ENCODE measurements around the gene MICU2. TPM values are rescaled to one million over a fixed set of nuclear protein-coding genes. Genes with fewer than 3 reads are reported as not detected.

The MICU2 gene
- total and polyA plus RNA-seq, 2 donors (not counting 3 experiments of a cell fraction or from before 2014, with no cell fraction given): 24.0 to 36.7 TPM

- intact Hi-C loops (cut with micrococcal nuclease) (no loop called here), dilution Hi-C loops (cut with MboI; ENCODE audit: extremely low pct_ligation_motif_present, low sequenced_read_pairs) (no loop called here)
- Histone ChIP-seq H3K27ac (ENCODE audit: insufficient read depth, low read depth, low read length) (no peak overlapping the region), H3K36me3 (ENCODE audit: control insufficient read depth in 2 of 2, extremely low read depth in 1 of 2, insufficient read depth in 2 of 2, low read length in 2 of 2) (no peaks in the 10 kb centered on the region), H3K4me1 (ENCODE audit: control insufficient read depth, extremely low read depth, insufficient read depth, low read length) (peaks cover 5% of the 10 kb centered on the region), H3K27me3 (ENCODE audit: control insufficient read depth in 2 of 2, insufficient read depth in 2 of 2, low read length in 2 of 2) (peaks cover 10 to 27% of the 10 kb centered on the region in 2 experiments), H3K9me3 (replicated peaks; ENCODE audit: control insufficient read depth, insufficient read depth, low read length) (no peaks in the 10 kb centered on the region), H4K20me1 (replicated peaks; ENCODE audit: control insufficient read depth, extremely low read depth, insufficient read depth, low read length) (no peaks in the 10 kb centered on the region), H3K4me2 (ENCODE audit: insufficient read depth, low read length) (no peak overlapping the region), H2AFZ (ENCODE audit: low read depth, low read length) (no peak overlapping the region), H3K4me3 (replicated peaks in 1 of 3; ENCODE audit: insufficient read depth in 1 of 3, low read depth in 1 of 3, low read length in 3 of 3) (no peak overlapping the region), H3K9me1 (replicated peaks; ENCODE audit: control insufficient read depth, extremely low read depth, insufficient read depth, low read length) (no peaks in the 10 kb centered on the region), H3K9ac (replicated peaks; ENCODE audit: extremely low read depth, insufficient read depth, low read length) (no peak overlapping the region), H3K79me2 (ENCODE audit: control insufficient read depth, insufficient read depth, low read length) (peaks cover 4% of the 10 kb centered on the region)
- CTCF ChIA-PET: interaction anchor here (0.8 to 1.7 kb wide), 2 partner anchors 10 to 49 kb away, joined by 3 to 4 read pairs; no protein-coding TSS in a partner anchor
- POLR2A ChIA-PET: no interaction called here
- no peak for FAIRE-seq
- no peak for DNase-seq (ENCODE audit: low read depth, low spot score)
- no TSS peak for BruUV-seq (replicated peaks)
- TF ChIP-seq FOS (IDR thresholded peaks at IDR 0.05; ENCODE audit: borderline replicate concordance, insufficient read depth, low read length): no peak
- TF ChIP-seq MAX (IDR thresholded peaks at IDR 0.05; ENCODE audit: insufficient read depth, insufficient read length): no peak
Measured at GRCh38 chr13:21606796-21607195, 2.8 kb upstream of the MICU2 start.

- H3K36me3 ChIP-seq (ENCODE audit: control insufficient read depth in 2 of 2, extremely low read depth in 1 of 2, insufficient read depth in 2 of 2, low read length in 2 of 2): no peaks in the 10 kb centered on the region
- dilution Hi-C loops (cut with MboI; ENCODE audit: extremely low pct_ligation_motif_present, low sequenced_read_pairs) (no loop called here), intact Hi-C loops (cut with micrococcal nuclease) (no loop called here)
- no peaks in the 10 kb centered on the region for H3K9me1 ChIP-seq (replicated peaks; ENCODE audit: control insufficient read depth, extremely low read depth, insufficient read depth, low read length)
- H3K79me2 ChIP-seq (ENCODE audit: control insufficient read depth, insufficient read depth, low read length): peaks cover 5% of the 10 kb centered on the region
- no peak overlapping the region for H2AFZ ChIP-seq (ENCODE audit: low read depth, low read length)
- no peak overlapping the region for H3K27ac ChIP-seq (ENCODE audit: insufficient read depth, low read depth, low read length)
- no TSS peak for BruUV-seq (replicated peaks)
- H4K20me1 ChIP-seq (replicated peaks; ENCODE audit: control insufficient read depth, extremely low read depth, insufficient read depth, low read length): no peaks in the 10 kb centered on the region
- ChIA-PET CTCF (interaction anchor here (0.8 to 2.0 kb wide), 3 partner anchors 10 to 48 kb away, joined by 3 to 10 read pairs (median 4); no protein-coding TSS in a partner anchor), POLR2A (no interaction called here)
- peaks cover 10 to 27% of the 10 kb centered on the region in 2 experiments for H3K27me3 ChIP-seq (ENCODE audit: control insufficient read depth in 2 of 2, insufficient read depth in 2 of 2, low read length in 2 of 2)
- peaks cover 5% of the 10 kb centered on the region for H3K4me1 ChIP-seq (ENCODE audit: control insufficient read depth, extremely low read depth, insufficient read depth, low read length)
- no peak overlapping the region for H3K9ac ChIP-seq (replicated peaks; ENCODE audit: extremely low read depth, insufficient read depth, low read length)
- TF ChIP-seq MYC (IDR thresholded peaks at IDR 0.05; ENCODE audit: low read depth, low read length) (no peak), MAX (IDR thresholded peaks at IDR 0.05; ENCODE audit: insufficient read depth, insufficient read length) (no peak), EZH2 (IDR thresholded peaks at IDR 0.05; ENCODE audit: borderline replicate concordance, low read depth, low read length, severe bottlenecking) (no peak), POLR2A (IDR thresholded peaks at IDR 0.05; ENCODE audit: low read depth, low read length) (no peak), FOS (IDR thresholded peaks at IDR 0.05; ENCODE audit: borderline replicate concordance, insufficient read depth, low read length) (no peak), CTCF (IDR thresholded peaks at IDR 0.05; ENCODE audit: extremely low read depth in 1 of 2, insufficient read depth in 1 of 2, low read depth in 1 of 2, low read length in 2 of 2) (no peak), JUN (IDR thresholded peaks at IDR 0.05; ENCODE audit: borderline replicate concordance, insufficient read depth, insufficient read length, low read depth) (no peak), POLR2AphosphoS5 (IDR thresholded peaks at IDR 0.05; ENCODE audit: insufficient read depth, low read depth, low read length) (no peak)
- H3K4me3 ChIP-seq (replicated peaks in 1 of 3; ENCODE audit: insufficient read depth in 1 of 3, low read depth in 1 of 3, low read length in 3 of 3): no peak overlapping the region
- no peak overlapping the region for H3K4me2 ChIP-seq (ENCODE audit: insufficient read depth, low read length)
- DNase-seq (ENCODE audit: low read depth, low spot score) (no peak), FAIRE-seq (no peak)
- no peaks in the 10 kb centered on the region for H3K9me3 ChIP-seq (replicated peaks; ENCODE audit: control insufficient read depth, insufficient read depth, low read length)
Measured at GRCh38 chr13:21606251-21606650, 2.3 kb upstream of the MICU2 start.

All from endothelial cell of umbilical vein (primary cell).